SK-N-SH treated with all-trans-retinoic acid at 6 μM for 48 hours (cell line): ENCODE results near the gene KCNMA1.

Experiments
- ATAC-seq: fragments of 200-7000 bp; cut with Tn5 transposase; 3 replicates; pipeline ENCODE4 v1.9.1; 2020; ENCODE audit warnings: mild to moderate bottlenecking, moderate library complexity
- ARNTL ChIP-seq: fragments of 450-650 bp; formaldehyde crosslinking; IDR thresholded peaks from 2 replicates; pipeline ENCODE4 v1.5.0; 2020; ENCODE audit warnings: low read depth, mild to moderate bottlenecking, moderate library complexity, borderline replicate concordance
- BACH2 ChIP-seq: fragments of 250-450 bp; sonication (Bioruptor Pico); IDR thresholded peaks from 2 replicates; pipeline ENCODE4 v1.9.0; 2021; ENCODE audit warnings: mild to moderate bottlenecking, borderline replicate concordance
- CREB5 ChIP-seq: fragments of 250-450 bp; sonication (Bioruptor Pico); IDR thresholded peaks from 2 replicates; pipeline ENCODE4 v1.5.1; 2020; ENCODE audit warnings: low read depth, mild to moderate bottlenecking, moderate library complexity
- CSDC2 ChIP-seq: fragments of 250-450 bp; sonication (Bioruptor Pico); IDR thresholded peaks from 2 replicates; pipeline ENCODE4 v1.5.0; 2020; ENCODE audit warnings: mild to moderate bottlenecking, moderate library complexity
- CSRNP3 ChIP-seq: fragments of 250-450 bp; sonication (Bioruptor Pico); IDR thresholded peaks from 2 replicates; pipeline ENCODE4 v1.5.1; 2021; ENCODE audit warnings: mild to moderate bottlenecking, moderate library complexity
- GLIS3 ChIP-seq: fragments of 250-450 bp; sonication (Bioruptor Pico); IDR thresholded peaks from 2 replicates; pipeline ENCODE4 v1.5.0; 2020; ENCODE audit warnings: mild to moderate bottlenecking, moderate library complexity
- ISL1 ChIP-seq: fragments of 250-450 bp; sonication (Bioruptor Pico); IDR thresholded peaks from 2 replicates; pipeline ENCODE4 v2.1.2; 2022; ENCODE audit warnings: mild to moderate bottlenecking, moderate library complexity
- PATZ1 ChIP-seq: fragments of 250-450 bp; sonication (Bioruptor Pico); IDR thresholded peaks from 2 replicates; pipeline ENCODE4 v1.8.0; 2020; ENCODE audit warnings: mild to moderate bottlenecking, moderate library complexity, borderline replicate concordance
- POU6F1 ChIP-seq: fragments of 250-450 bp; sonication (Bioruptor Pico); IDR thresholded peaks from 2 replicates; pipeline ENCODE4 v1.8.0; 2021; ENCODE audit warnings: low read depth, mild to moderate bottlenecking, moderate library complexity, borderline replicate concordance
- SNAI2 ChIP-seq: fragments of 250-450 bp; sonication (Bioruptor Pico); IDR thresholded peaks from 2 replicates; pipeline ENCODE4 v1.5.0; 2020; ENCODE audit warnings: mild to moderate bottlenecking, moderate library complexity
- TCF4 ChIP-seq: fragments of 250-450 bp; sonication (Bioruptor Pico); IDR thresholded peaks from 2 replicates; pipeline ENCODE4 v1.8.0; 2021; ENCODE audit warnings: mild to moderate bottlenecking, moderate library complexity, borderline replicate concordance
- TOX ChIP-seq: fragments of 250-450 bp; sonication (Bioruptor Pico); IDR thresholded peaks from 2 replicates; pipeline ENCODE4 v1.8.0; 2021; ENCODE audit warnings: mild to moderate bottlenecking, moderate library complexity, borderline replicate concordance
- TSHZ2 ChIP-seq: fragments of 250-450 bp; sonication (Bioruptor Pico); IDR thresholded peaks from 2 replicates; pipeline ENCODE4 v1.5.0; 2020; ENCODE audit warnings: mild to moderate bottlenecking, moderate library complexity
- ZC3H10 ChIP-seq: fragments of 250-450 bp; sonication (Bioruptor Pico); IDR thresholded peaks from 2 replicates; pipeline ENCODE4 v1.5.1; 2021; ENCODE audit warnings: mild to moderate bottlenecking, moderate library complexity
- ZFP3 ChIP-seq: fragments of 250-450 bp; sonication (Bioruptor Pico); IDR thresholded peaks from 2 replicates; pipeline ENCODE4 v1.5.0; 2020; ENCODE audit warnings: mild to moderate bottlenecking, moderate library complexity
- ZFP30 ChIP-seq: fragments of 450-650 bp; formaldehyde crosslinking; IDR thresholded peaks from 2 replicates; pipeline ENCODE4 v1.5.0; 2022; ENCODE audit warnings: mild to moderate bottlenecking, moderate library complexity
- ZNF70 ChIP-seq: fragments of 450-650 bp; formaldehyde crosslinking; IDR thresholded peaks from 2 replicates; pipeline ENCODE4 v1.5.0; 2020; ENCODE audit warnings: mild to moderate bottlenecking, moderate library complexity
- ZNF8 ChIP-seq: fragments of 450-650 bp; formaldehyde crosslinking; IDR thresholded peaks from 2 replicates; pipeline ENCODE4 v1.5.0; 2020; ENCODE audit warnings: mild to moderate bottlenecking, moderate library complexity

The KCNMA1 gene

GRCh38 chr10:77328272-77328816 lies 309.3 kb downstream of the KCNMA1 start:
- no peak for ATAC-seq
- TF ChIP-seq ZFP3 (CRISPR knock-in tag) = no peak

GRCh38 chr10:77325233-77325537 lies 312.4 kb downstream of the KCNMA1 start:
- TF ChIP-seq CREB5 (CRISPR knock-in tag) = no peak
- TF ChIP-seq ZFP3 (CRISPR knock-in tag) = no peak
- TF ChIP-seq ZC3H10 = no peak
- no peak for TF ChIP-seq GLIS3 (CRISPR knock-in tag)
- TF ChIP-seq POU6F1 (CRISPR knock-in tag) = no peak
- no peak for TF ChIP-seq TCF4 (CRISPR knock-in tag)
- no peak for TF ChIP-seq BACH2 (CRISPR knock-in tag)
- TF ChIP-seq ZFP30 (CRISPR knock-in tag) = no peak
- no peak for TF ChIP-seq SNAI2 (CRISPR knock-in tag)
- no peak for TF ChIP-seq PATZ1 (CRISPR knock-in tag)
- no peak for TF ChIP-seq CSDC2 (CRISPR knock-in tag)
- ATAC-seq = no peak

- TF ChIP-seq TSHZ2 (CRISPR knock-in tag) = no peak
- no peak for TF ChIP-seq ARNTL
- TF ChIP-seq ZNF8 (CRISPR knock-in tag) = no peak
- TF ChIP-seq GLIS3 (CRISPR knock-in tag) = no peak
- no peak for TF ChIP-seq ZC3H10
- no peak for TF ChIP-seq ZFP3 (CRISPR knock-in tag)
- ATAC-seq = no peak
Observed at GRCh38 chr10:77321838-77322237, 315.8 kb downstream of the KCNMA1 start.

GRCh38 chr10:77320971-77321471 lies 316.6 kb downstream of the KCNMA1 start:
- ATAC-seq = peak; percentile 92
- no peak for TF ChIP-seq SNAI2 (CRISPR knock-in tag)
- no peak for TF ChIP-seq TOX
- no peak for TF ChIP-seq PATZ1 (CRISPR knock-in tag)
- peak; percentile 78 for TF ChIP-seq ISL1

GRCh38 chr10:77319557-77319956 lies 318.1 kb downstream of the KCNMA1 start:
- ATAC-seq = peak; percentile 15; the same call in 1 of the 3 replicates
- no peak for TF ChIP-seq ZNF8 (CRISPR knock-in tag)
- no peak for TF ChIP-seq ZNF70 (CRISPR knock-in tag)
- TF ChIP-seq CSRNP3 = no peak
- TF ChIP-seq TOX = no peak
- TF ChIP-seq CREB5 (CRISPR knock-in tag) = no peak
- no peak for TF ChIP-seq ARNTL
- no peak for TF ChIP-seq TSHZ2 (CRISPR knock-in tag)
